GM18861 (cell line): ENCODE results near the gene ETV7.
"Not testable (repeated sequence)": the region's sequence is repeated elsewhere in the genome, so short reads cannot be mapped to it uniquely, and the experiment has no call there.

ENCODE experiments used
- ATAC-seq: cut with Tn5 transposase; IDR thresholded peaks from one replicate; pipeline ENCODE4 v1.9.1; 2021; ENCODE audit not compliant: unreplicated experiment

The ETV7 gene

DNA sequence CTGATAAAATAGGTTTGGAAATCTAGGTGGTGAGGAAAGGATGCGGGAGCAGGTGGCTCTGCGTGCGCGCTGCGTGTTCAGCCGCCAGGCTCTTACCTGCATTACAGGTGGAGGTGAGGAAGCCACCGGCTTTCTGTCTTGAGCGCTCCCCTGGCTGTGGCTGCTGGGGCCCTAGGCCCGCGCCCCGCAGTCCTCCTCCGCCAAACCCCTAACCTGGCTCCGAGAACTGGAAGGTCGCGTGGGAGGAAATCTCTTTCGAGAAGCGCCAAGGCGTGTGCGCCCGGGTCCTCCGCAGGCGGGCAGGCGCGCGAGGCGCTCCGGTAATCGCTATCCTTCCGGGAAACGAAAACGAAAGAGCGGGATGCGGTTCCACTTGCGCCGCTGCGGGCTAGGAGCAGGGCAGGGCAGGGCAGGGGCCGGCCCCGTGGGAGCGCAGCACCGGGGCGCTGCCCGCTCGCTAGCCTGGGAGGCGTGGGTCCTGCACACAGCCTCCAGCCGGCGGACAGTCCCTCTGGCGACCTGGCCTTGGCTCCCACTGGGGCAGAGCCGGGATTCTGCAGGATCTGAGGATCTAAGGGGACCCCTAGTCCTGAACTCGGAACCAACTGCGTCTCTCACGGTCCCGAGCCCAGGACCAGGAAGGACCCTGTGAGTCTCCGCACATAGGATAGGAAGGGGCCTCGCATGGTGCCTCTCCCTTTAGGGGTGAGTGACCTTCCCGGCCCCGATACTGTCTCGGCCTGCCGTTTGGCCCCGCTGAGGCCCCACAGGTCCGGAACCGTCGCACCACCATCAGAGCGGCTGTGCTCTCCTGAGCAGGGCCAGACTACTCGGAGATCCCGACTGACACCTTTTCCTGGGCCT, at the start of gene ETV7:
ETV7 (minus strand) TSS at position 230 of the 864 bp plus-strand sequence; CDS start at position 102, 128 bp downstream.
- no peak for ATAC-seq

DNA sequence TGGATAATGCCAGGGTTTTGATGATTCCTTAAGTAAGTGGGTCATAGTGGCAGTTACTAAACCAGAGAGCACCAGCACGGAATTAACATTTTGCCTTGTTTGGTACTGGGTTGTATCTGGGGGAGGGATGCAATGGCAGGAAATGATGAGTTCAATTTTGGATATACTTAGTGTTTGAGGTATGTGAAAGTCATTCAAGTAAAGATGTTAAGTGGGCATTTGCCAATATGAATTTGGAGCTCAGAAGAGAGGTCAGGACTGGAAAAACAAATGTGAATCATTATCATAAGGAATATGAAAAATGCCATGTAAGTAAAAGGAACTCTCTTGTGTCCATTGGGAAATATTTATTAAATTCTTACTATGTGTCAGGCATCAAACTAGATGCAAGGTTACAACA, 49.0 kb upstream of the ETV7 start:
- no peak for ATAC-seq

- ATAC-seq, result no peak
These were observed 44.7 kb upstream of the ETV7 start for GRCh38 chr6:36432151-36432671.

DNA sequence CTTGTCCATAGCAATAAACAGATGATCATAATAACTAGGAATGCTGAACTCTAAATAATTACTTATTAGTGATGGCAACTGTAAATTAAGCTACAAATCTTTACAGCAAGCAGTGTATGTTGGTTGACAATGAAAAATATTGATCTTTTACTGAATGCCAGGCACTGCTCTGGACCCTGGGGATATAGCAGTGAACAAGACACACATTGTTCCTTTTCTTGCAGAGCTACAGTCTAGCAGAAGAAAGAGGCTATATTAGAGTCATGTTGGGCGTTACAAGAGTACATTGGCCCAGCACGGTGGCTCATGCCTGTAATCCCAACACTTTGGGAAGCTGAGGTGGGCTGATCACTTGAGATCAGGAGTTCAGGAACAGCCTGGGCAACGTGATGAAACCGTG, 43.7 kb upstream of the ETV7 start:
- ATAC-seq, result no peak

DNA sequence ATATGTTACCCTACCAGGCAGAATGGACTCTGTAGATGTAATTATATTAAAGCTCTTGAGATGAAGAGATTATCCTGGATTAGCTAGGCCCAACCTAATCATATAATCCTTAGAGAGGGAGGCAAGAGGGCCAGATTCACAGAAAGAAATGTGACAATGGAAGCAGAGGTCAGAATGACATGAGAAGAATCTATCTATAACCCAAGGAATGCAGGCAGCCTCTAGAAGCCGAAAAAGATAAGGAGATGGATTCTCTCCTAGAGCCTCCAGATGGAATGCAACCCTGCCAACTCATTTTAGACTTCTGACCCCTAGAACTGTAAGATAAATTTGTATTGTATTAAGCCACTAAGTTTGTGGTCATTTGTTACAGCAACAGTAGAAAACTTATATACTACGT, 42.9 kb upstream of the ETV7 start:
- no peak for ATAC-seq

GRCh38 chr6:36428911-36429310, 41.4 kb upstream of the ETV7 start:
- no peak for ATAC-seq

DNA sequence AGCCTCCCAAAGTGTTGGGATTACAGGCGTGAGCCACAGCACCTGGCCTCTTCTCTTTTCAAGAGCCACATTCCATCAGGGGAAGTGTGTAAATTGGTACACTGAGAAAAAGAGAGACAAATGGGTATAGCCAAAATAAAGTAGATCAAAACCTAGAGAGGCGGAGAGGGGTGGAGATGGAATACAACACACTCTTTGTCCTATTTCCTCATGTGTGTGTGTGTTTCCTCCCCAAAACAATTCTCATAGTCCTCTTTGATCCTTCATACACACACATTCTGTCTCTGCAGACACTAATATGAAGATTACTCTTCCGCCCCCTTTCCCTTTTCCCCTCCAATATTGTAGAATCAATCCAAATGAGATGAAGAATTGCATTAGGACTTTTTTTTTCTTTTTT, 39.2 kb upstream of the ETV7 start:
- ATAC-seq, result no peak

DNA sequence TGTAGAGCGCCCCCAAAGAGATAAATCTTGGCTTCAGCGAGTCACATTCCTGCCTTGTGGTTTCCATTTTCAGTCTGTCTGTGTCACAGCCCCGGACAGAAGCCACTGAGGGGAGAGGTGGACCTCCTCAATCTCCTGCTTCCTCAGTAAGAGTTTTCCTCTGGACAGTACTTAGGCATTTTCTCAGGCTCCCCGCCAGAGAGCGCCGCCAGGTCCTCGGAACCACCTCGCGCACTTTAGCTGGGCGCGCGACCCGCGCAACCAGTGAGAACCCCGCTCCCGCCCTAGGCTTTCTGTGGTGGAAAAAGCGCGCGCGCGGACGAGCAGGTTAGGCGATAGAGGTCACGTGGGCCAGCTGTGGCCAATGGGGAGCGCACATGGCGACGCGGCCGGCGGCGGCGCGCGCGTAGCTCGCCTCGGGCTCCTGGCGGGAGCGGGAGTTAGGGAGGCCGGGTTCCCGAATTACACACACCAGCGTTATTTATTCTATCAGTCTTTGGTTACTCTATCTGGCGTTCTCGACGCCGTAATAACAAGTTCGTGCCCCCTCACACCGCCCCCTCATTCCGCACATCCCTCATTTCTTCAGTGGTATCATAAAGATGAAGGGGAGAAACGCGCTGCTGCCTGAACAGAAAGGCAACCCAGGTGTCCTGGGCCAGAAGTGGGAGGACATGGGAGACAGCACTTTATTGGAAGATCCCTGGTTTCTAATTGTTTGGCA, 35.8 kb upstream of the ETV7 start:
- ATAC-seq, result peak; percentile 87

DNA sequence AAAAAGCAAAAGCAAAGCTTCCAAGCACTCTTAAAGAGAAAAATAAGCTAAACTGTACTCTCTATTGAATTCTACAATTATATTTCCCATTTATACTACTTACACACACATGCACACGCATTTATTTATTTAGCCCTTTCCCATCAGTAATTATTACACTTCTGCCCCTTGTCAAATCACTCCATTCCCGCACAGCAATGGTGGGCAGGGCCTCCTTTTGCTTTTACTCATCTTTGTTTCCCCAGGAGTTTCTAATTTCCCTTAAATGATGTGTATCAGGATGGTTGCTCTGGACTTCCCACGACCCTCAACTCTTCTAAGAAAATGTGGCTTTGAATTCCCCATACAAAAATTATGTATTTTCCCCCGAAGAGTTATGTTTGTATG, 35.2 kb upstream of the ETV7 start:
- no peak for ATAC-seq

GRCh38 chr6:36419310-36419709, 31.8 kb upstream of the ETV7 start:
- ATAC-seq, result no peak

- no peak for ATAC-seq
These were observed 31.1 kb upstream of the ETV7 start for GRCh38 chr6:36418558-36418957.

DNA sequence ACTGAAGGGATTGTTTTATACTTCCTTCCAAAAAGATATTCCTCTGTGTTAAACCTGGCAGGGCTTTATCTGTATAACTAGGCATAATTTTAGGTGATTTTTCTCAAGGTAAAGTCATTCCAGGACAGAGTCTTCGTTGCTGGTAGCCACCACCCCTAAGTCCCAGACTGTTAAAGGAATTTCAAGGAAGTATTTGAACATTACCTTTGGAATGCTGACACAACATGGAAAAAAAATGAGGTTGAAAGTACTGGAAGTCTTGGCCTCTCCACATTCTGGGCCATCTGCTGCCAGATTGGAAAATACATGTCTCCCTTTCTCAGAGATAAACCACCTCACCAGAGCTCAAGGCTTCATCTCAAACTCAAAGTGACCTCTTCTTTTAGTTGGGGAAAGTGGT, 27.0 kb upstream of the ETV7 start:
- ATAC-seq, result no peak

- ATAC-seq, result no peak
These were observed 26.3 kb upstream of the ETV7 start for GRCh38 chr6:36413489-36414480.

DNA sequence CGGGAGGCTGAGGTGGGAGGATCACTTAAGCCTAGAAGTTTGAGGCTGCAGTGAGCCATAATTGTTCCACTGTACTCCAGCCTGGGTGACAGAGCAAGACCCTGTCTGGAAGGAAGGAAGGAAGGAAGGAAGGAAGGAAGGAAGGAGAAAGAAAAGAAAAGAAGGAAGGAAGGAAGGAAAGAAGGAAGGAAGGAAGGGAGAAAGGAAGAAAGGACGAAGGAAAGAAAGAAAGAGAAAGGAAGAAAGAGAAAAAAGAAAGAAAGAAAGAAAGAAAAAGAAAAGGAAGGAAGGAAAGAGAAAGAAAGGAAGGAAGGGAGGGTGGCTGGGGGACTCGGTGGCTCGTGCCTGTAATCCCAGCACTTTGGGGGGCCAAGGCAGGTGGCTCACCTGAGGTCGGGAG, 22.2 kb upstream of the ETV7 start:
- ATAC-seq, result not testable (repeated sequence)

DNA sequence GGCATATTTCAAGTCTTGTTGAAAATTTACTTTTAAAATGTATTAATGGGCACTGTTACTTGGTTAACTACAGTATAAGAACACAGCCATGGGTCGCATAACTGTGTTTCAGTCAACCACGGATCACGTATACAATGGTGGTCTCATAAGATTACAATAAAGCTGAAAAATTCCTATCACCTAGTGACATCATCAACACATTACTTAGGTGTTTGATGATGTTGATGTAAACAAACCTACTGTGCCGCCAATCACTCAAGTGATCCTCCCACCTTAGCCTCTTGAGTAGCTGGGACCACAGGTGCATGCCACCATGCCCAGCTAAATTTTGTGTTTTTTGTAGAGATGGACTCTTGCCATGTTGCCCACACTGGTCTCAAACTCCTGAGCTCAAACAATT, 16.7 kb upstream of the ETV7 start:
- ATAC-seq, result no peak

- ATAC-seq, result no peak
These were observed 15.0 kb upstream of the ETV7 start for GRCh38 chr6:36402481-36402880.

DNA sequence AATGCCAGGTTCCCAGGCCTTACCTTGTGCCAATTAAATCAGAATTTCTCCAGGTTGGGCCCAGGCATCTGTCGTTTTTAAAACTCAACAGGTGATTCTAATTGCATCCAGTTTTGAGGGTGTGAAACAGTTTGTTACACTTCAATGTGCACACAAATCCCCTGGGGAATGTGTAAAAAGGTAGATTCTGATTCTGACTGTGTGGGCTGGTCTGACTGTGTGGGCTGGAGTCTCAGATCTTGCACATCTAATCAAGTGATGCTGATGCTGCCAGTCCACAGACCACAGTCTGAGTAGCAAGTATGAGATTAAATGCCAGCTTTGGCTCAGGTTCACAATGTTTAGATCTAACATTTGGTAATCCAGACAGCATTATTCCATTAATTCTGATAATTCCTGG, 12.5 kb upstream of the ETV7 start:
- no peak for ATAC-seq

- ATAC-seq, result no peak
These were observed 5.2 kb upstream of the ETV7 start for GRCh38 chr6:36392621-36393020.

- no peak for ATAC-seq
These were observed 1.9 kb upstream of the ETV7 start for GRCh38 chr6:36389353-36389752.

DNA sequence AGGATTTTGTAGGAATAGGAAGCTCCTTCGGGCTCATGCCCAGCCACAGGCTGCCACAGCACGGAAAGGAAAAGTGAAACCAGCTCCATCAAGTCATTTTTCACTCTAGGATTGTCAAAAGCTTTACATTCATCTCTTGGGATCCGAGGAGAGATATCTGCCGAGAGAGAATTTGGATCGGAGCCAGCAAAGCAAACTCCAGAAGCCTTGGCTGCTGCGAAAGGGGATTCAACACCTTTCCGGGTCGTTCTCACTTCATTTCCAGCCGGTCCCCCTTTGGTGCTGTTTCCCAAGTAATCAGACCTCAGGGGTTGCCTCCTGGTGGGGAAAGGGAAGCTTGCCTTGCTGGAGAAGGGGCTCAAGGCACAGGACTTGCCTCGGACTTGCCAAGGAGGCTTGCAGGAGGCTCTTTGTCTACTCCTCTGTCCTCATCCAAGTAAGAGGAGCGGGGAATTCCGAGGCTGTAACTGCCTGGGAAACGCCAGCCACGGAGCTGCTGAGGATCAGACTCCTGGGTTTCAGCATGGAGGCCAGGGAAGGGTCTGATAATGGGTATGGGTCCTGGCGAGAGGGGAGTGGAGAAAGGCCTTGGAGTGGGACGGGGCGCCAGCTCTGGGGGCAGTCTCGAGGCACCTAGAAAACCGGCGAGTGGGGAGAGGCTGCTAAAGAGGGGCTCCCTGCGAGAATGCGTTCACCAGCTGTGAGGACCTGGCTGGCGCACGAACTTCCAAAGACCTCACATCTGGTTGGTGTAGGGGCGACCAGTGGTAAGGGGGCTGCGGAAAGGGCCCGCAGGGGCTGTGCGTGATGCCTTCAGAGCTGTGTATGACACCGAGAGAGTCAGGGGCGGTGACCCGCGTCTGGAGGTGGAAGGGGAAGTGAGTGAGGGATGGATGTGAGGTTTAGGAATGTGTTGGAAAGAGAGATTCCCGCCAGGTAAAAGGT, 702 bp downstream of the ETV7 start:
- no peak for ATAC-seq
